NCI-H2107 treated with DMSO at 0.1 percent for 48 hours (cell line): ENCODE data around the gene OR6J1.
"Not testable (repeated sequence)": the region's sequence is repeated elsewhere in the genome, so short reads cannot be mapped to it uniquely, and the experiment has no call there.

Experiments
- DNase-seq: peaks from one replicate; lab custom pipeline; 2025; ENCODE audit not compliant: unreplicated experiment; lab: John Stamatoyannopoulos, UW

OR6J1 gene

DNA sequence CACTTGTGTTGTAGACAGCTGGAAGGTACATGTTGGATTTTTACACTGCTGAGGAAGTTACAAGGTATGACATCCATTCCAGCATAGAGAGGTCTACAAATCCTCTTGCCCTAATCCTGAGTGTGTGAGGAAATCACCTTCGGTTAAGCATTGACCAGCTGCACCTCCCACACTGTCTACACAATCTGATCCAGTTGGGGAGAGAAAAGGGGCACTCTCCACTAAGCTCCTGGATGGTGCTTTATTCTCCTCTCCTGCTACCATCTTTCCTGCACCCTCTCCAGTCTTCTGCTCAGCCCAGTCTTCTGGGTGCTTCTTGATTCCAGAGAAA lies at the start of gene OR6J1:
TSS of gene OR6J1 (minus strand) at position 48 of the 331 bp plus-strand sequence. CDS start 9,541 bp downstream, outside the sequence.
- no peak for DNase-seq

- DNase-seq = no peak
These were observed 48.0 kb upstream of the OR6J1 start for GRCh38 chr14:22692194-22692593.

- no peak for DNase-seq
These were observed 47.0 kb upstream of the OR6J1 start for GRCh38 chr14:22691171-22691570.

- no peak for DNase-seq
These were observed 45.0 kb upstream of the OR6J1 start for GRCh38 chr14:22689199-22689598.

GRCh38 chr14:22687969-22688368 lies 43.8 kb upstream of the OR6J1 start:
- not testable (repeated sequence) for DNase-seq

- DNase-seq = not testable (repeated sequence)
These were observed 42.0 kb upstream of the OR6J1 start for GRCh38 chr14:22686176-22686611.

DNA sequence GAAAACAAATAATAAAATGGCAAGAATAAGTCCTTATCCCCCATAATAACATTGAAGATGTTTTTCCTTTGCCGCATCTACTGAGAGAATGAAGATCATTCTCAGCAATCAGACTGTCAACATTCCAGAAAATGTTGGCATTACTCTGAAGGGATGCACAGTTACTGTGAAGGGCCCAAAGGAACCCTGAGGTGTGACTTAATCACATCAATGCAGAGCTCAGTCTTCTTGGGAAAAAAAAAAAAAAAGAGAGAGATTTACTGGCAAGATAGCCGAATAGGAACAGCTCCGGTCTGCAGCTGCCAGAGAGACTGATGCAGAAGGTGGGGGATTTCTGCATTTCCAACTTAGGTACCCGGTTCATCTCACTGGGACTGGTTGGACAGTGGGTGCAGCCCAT lies 41.3 kb upstream of the OR6J1 start:
- DNase-seq = no peak

DNA sequence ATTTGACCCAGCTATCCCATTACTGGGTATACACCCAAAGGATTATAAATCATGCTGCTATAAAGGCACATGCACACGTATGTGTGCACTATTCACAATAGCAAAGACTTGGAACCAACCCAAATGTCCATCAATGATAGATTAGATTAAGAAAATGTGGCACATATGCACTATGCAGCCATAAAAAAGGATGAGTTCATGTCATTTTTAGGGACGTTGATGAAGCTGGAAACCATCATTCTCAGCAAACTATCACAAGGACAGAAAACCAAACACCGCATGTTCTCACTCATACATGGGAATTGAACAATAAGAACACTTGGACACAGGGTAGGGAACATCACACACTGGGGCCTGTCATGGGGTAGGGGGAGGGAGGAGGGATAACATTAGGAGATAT lies 39.3 kb upstream of the OR6J1 start:
- not testable (repeated sequence) for DNase-seq

GRCh38 chr14:22678221-22678620 lies 34.1 kb upstream of the OR6J1 start:
- DNase-seq = no peak

- not testable (repeated sequence) for DNase-seq
These were observed 33.4 kb upstream of the OR6J1 start for GRCh38 chr14:22677551-22677950.

- DNase-seq = no peak
These were observed 27.5 kb upstream of the OR6J1 start for GRCh38 chr14:22671622-22672021.

GRCh38 chr14:22668863-22669262 lies 24.7 kb upstream of the OR6J1 start:
- DNase-seq = no peak

GRCh38 chr14:22668417-22668816 lies 24.3 kb upstream of the OR6J1 start:
- DNase-seq = no peak

- DNase-seq = no peak
These were observed 23.7 kb upstream of the OR6J1 start for GRCh38 chr14:22667881-22668280.

- DNase-seq = no peak
These were observed 22.2 kb upstream of the OR6J1 start for GRCh38 chr14:22666203-22666893.

GRCh38 chr14:22664261-22664660 lies 20.1 kb upstream of the OR6J1 start:
- DNase-seq = peak; percentile 73

- DNase-seq = no peak
These were observed 16.5 kb upstream of the OR6J1 start for GRCh38 chr14:22660654-22661053.

DNA sequence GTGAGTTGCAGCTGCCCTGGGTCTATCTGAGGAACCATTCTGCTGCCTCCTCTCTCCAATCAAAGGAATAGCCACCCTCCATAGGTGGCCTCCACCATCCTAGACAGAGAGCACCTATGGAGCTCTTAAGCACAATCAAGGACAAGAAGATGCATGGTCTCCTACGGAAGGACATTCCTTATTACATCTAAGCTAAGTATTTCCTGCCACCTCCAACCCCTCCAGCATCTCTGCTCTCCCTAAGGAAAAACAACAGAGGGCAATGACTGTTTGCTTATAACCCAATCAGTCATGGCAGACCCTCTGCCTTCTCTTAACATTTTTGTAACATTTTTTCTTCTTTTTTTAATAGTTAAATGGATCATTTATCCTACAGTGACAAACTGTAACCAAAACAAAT lies 14.8 kb upstream of the OR6J1 start:
- DNase-seq = no peak

GRCh38 chr14:22657861-22658260 lies 13.7 kb upstream of the OR6J1 start:
- peak; percentile 1 for DNase-seq

DNA sequence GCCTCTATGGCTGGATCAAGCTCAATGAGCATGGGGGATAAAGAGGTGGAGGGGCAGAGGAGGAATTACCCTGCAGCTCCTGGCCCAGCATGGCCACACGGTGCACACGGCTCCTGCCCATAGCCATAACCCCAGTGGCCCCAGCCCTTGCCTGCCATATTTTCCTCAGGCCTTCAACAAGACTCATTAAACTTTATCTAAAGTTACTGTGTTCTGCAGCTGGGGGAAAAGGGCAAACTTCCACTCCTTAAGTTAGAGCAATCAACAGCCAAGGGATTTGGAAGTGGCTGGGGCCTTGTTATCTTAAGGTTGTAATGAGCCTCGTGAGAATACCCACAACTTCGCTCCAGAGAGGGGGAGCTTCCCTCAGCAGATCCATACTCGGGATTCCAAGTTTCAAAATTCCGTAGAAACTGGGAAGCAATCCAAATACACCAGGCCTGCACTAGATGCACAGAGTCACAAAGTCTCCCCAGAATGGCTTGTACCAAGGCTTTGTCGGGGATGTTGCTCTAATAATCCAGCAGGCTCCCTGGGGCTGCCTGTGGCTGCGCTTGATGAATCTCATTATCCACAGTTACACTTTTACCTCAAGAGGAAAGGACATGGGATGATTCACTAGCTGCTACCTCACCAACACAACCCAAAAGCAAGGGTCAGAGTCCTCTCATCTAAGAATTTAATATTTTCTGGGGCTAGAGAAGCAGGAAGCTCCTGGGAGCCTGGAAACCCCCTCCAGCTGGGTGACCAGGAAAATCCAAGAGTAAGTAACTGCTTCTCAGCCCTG lies 13.0 kb upstream of the OR6J1 start:
- no peak for DNase-seq

- no peak for DNase-seq
These were observed 12.1 kb upstream of the OR6J1 start for GRCh38 chr14:22656226-22656625.

DNA sequence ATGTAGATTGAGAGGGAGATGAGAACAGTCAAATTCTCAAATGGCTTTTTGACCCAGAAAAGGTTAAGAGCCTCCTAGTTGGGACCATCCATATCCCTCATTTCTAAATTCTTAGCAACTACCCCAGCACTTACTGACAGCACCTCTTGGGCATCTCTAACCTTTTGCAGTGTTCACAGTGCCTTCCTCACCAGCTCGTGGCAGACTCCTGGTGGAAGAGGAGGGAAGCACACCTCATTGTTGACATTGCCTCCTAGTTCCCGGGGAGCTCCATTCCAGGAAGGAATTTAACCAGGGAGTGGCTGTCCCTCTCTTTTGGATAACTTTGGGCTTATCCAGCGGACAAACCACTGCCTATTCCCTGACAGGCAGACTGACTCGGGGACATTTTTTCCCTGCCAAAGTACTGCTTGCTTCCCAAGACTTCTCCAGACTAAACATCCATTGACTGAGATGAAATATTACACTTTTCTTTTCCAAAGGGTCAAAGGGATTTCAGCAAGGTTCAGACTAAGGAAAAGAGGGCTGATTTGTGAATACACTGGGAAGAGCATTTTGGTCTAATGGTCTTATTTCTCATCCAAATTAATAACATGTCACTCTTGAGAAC lies 9.0 kb upstream of the OR6J1 start:
- peak; percentile 87 for DNase-seq
